ENCODE measurements around the gene CFB.

DNA sequence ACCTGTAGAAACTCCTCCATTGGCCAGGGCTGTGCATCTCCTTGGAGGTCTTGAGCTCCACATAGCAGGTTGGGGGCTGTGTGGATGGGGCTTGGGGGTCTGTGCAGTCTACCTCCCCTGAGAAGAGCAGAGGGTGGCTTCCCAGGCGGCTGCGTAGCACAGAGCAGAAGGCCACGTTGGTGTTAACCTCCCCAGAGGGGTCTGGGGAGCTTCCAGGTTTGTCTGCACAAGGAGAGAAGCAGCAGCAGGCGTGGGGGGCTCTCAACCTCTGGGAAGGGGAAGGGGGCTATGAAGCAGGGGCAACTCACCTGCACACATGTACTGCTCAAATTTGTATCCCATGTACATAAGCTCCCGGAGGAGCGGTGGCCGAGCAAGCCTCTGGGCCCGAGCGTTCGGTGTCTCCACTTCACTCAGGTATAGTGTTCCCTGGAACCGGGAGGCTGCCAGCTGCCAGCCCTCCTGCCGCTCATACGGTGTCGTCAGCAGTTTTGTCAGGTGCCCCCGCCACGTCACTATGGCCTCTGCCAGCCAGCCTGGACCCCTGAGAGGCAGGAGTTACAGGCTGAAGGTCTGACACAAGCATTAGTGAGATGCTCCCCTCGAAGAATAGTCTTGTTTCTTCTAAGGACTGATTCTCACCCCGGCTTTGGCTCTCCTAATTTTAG is 24.8 kb downstream of the CFB start:
- TF ChIP-seq, protein P1, sequence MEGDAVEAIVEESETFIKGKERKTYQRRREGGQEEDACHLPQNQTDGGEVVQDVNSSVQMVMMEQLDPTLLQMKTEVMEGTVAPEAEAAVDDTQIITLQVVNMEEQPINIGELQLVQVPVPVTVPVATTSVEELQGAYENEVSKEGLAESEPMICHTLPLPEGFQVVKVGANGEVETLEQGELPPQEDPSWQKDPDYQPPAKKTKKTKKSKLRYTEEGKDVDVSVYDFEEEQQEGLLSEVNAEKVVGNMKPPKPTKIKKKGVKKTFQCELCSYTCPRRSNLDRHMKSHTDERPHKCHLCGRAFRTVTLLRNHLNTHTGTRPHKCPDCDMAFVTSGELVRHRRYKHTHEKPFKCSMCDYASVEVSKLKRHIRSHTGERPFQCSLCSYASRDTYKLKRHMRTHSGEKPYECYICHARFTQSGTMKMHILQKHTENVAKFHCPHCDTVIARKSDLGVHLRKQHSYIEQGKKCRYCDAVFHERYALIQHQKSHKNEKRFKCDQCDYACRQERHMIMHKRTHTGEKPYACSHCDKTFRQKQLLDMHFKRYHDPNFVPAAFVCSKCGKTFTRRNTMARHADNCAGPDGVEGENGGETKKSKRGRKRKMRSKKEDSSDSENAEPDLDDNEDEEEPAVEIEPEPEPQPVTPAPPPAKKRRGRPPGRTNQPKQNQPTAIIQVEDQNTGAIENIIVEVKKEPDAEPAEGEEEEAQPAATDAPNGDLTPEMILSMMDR (IDR thresholded peaks at IDR 0.05) = no peak
- TF ChIP-seq POLR2A (IDR thresholded peaks at IDR 0.05) = no peak
